Measurements from ENCODE around the gene SYNGR1. TPM values are rescaled to one million over a fixed set of nuclear protein-coding genes. Genes with fewer than 3 reads are reported as not detected.
"Not testable (repeated sequence)": the region's sequence is repeated elsewhere in the genome, so short reads cannot be mapped to it uniquely, and the experiment has no call there.

SYNGR1 gene
- polyA plus RNA-seq, 12 donors, result 9.9 to 35.0 (median 14.2) TPM; not detected in 1

- DNase-seq, result no peak
Measured at GRCh38 chr22:39395936-39396796, 46.4 kb downstream of the SYNGR1 start.

GRCh38 chr22:39396797-39397195 lies 47.0 kb downstream of the SYNGR1 start:
- DNase-seq, result no peak

GRCh38 chr22:39401301-39401631 lies 51.5 kb downstream of the SYNGR1 start:
- DNase-seq, result no peak

GRCh38 chr22:39405346-39406085 lies 55.7 kb downstream of the SYNGR1 start:
- peak; percentile 51 for DNase-seq

- DNase-seq, result no peak
Measured at GRCh38 chr22:39408173-39408572, 58.4 kb downstream of the SYNGR1 start.

GRCh38 chr22:39408807-39409206 lies 59.0 kb downstream of the SYNGR1 start:
- no peak for DNase-seq

- no peak for DNase-seq
Measured at GRCh38 chr22:39409516-39410029, 59.8 kb downstream of the SYNGR1 start.

- no peak for DNase-seq
Measured at GRCh38 chr22:39410264-39410663, 60.5 kb downstream of the SYNGR1 start.

- not testable (repeated sequence) for DNase-seq
Measured at GRCh38 chr22:39411828-39412365, 62.1 kb downstream of the SYNGR1 start.

- not testable (repeated sequence) for DNase-seq
Measured at GRCh38 chr22:39413204-39413603, 63.4 kb downstream of the SYNGR1 start.

- DNase-seq, result no peak
Measured at GRCh38 chr22:39414377-39414776, 64.6 kb downstream of the SYNGR1 start.

- no peak for DNase-seq
Measured at GRCh38 chr22:39414886-39415285, 65.1 kb downstream of the SYNGR1 start.

GRCh38 chr22:39415506-39415905 lies 65.7 kb downstream of the SYNGR1 start:
- no peak for DNase-seq

- no peak for DNase-seq
Measured at GRCh38 chr22:39416319-39416718, 66.5 kb downstream of the SYNGR1 start.

- no peak for DNase-seq
Measured at GRCh38 chr22:39417641-39418040, 67.8 kb downstream of the SYNGR1 start.

- no peak for DNase-seq
Measured at GRCh38 chr22:39418696-39419095, 68.9 kb downstream of the SYNGR1 start.

GRCh38 chr22:39419096-39419495 lies 69.3 kb downstream of the SYNGR1 start:
- no peak for DNase-seq

- DNase-seq, result no peak
Measured at GRCh38 chr22:39419911-39420310, 70.1 kb downstream of the SYNGR1 start.

GRCh38 chr22:39421691-39422090 lies 71.9 kb downstream of the SYNGR1 start:
- no peak for DNase-seq

- DNase-seq, result no peak
Measured at GRCh38 chr22:39422101-39422500, 72.3 kb downstream of the SYNGR1 start.

- no peak for DNase-seq
Measured at GRCh38 chr22:39422721-39423120, 72.9 kb downstream of the SYNGR1 start.

GRCh38 chr22:39423976-39424375 lies 74.2 kb downstream of the SYNGR1 start:
- no peak for DNase-seq

Measured in muscle of arm (tissue), 12 donors.